Panc1 (cell line): Measurements from ENCODE around the gene ERICH3.

Experiments used
- CTCF ChIP-seq: fragments of 450-650 bp; IDR thresholded peaks from 2 replicates; pipeline ENCODE4 v1.5.1; 2017; ENCODE audit warnings: mild to moderate bottlenecking
- POLR2AphosphoS5 ChIP-seq: IDR thresholded peaks from 2 replicates; pipeline ENCODE4 v1.6.1; 2012; ENCODE audit warnings: mild to moderate bottlenecking, low read depth, low read length, moderate library complexity

- TF ChIP-seq CTCF, result no peak
- no peak for TF ChIP-seq POLR2AphosphoS5
Observed at GRCh38 chr1:74714429-74715235, 41.0 kb upstream of the ERICH3 start.
